Spleen (tissue), 7 donors: ENCODE measurements around the gene KCNMB2.

Source experiments
- CTCF ChIP-seq, 11 experiments: fragments of 200-600 bp in 7 of 11; fragments of 450-650 bp in 4 of 11; sonication (generic) in 4 of 11; IDR thresholded peaks in 8 of 11; conservative IDR thresholded peaks in 3 of 11; 1 replicate in 7 of 11; 2 replicates in 4 of 11; pipeline versions ENCODE4 v1.4.0 to v1.8.0; 2016 to 2021; ENCODE audit warnings: antibody characterized with exemption in 11 of 11, inconsistent platforms in 4 of 11, mild to moderate bottlenecking in 1 of 11
- POLR2A ChIP-seq, 3 donors: fragments of 450-650 bp; IDR thresholded peaks; one replicate each; pipeline ENCODE4 v1.5.1; 2017; ENCODE audit warnings: antibody characterized with exemption in 3 of 3, mild to moderate bottlenecking in 1 of 3
- POLR2AphosphoS5 ChIP-seq, 3 donors: sonication (generic); formaldehyde crosslinking; IDR thresholded peaks; one replicate each; pipeline ENCODE4 v1.5.1; 2017; ENCODE audit warnings: antibody characterized with exemption in 3 of 3
- donor health status: DM: no; HTN: no; CAD: no; lungs with moderate emphysema.
- donor health status: DM: no; HTN: no; CAD: no.
- donor health status: DM: no; HTN: no; CAD: no.

DNA sequence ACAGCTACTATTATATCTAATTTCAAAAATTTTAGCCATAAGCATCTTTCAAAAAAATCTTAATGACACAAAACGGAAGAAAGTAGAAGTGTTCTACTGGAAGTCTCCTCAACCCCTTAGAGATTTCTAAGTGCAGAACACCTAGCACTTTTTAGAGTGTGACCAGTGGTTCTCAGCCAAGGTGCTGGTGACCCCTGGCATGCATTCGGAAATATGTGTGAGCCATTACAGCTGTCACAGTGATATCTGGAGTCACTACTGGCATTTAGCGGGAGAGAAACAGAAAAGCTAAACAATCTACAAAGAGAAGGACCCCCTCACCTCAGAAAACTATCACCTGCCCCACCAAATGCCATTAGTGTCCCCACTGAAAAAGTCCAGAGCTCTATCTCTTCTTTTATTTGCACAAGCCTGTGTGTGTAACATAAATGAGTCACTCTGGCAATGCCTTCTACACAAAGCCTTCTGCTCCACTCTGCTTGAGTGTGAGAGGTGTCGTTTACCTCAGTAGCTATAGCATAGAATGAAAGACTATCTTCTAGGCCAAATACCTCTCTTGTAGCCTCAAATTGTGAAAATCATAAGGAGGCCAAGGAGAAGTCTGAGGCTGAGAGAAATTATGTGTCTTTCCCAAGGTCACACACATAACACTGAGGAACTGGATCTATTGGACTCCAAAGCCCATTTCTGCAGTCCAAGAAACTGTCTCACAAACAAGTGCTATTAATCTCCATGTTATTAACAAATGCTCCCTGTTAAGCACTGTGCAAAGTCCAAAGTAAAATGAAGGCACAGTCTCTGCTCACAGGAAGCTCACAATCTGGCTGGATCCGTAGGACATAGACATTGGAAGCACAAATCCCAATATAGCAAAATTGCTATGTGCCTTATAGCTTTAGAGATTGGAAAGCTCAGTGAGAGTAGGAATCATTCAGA lies 28.5 kb upstream of the KCNMB2 start:
- no peak for TF ChIP-seq CTCF (IDR thresholded peaks at IDR 0.05 in 8 of 11, conservative IDR thresholded peaks at IDR 0.05 in 3 of 11)
- no peak for TF ChIP-seq POLR2A (IDR thresholded peaks at IDR 0.05)
- no peak for TF ChIP-seq POLR2AphosphoS5 (IDR thresholded peaks at IDR 0.05)
